ENCODE measurements around the gene ADCY9. TPM values are rescaled to one million over a fixed set of nuclear protein-coding genes. Genes with fewer than 3 reads are reported as not detected.

Gene ADCY9
- total RNA-seq, 2 experiments from 2014 or later = 6.1 to 7.2 TPM

- CTCF ChIA-PET = no interaction called here
- POLR2A ChIA-PET = interaction anchor here (0.7 kb wide), 1 partner anchor 173 kb away, joined by 3 read pairs; no protein-coding TSS in a partner anchor
Observed at GRCh38 chr16:3912897-3913296, 203.3 kb downstream of the ADCY9 start.

Other genes starting within 250 kb of the ADCY9 start
- gene CREBBP, start 235.7 kb downstream of the ADCY9 start, total RNA-seq = 10 to 100 TPM; 31.6 to 31.9 TPM
- not detected for gene SRL, start 125.6 kb upstream of the ADCY9 start, total RNA-seq
- gene TFAP4, start 156.6 kb upstream of the ADCY9 start, total RNA-seq = 10 to 100 TPM; 43.3 to 44.4 TPM
- under 1 TPM; 0.15 to 0.25 TPM for gene GLIS2, start 199.6 kb upstream of the ADCY9 start, total RNA-seq
- 10 to 100 TPM; 72.6 to 73.8 TPM for gene PAM16, start 234.9 kb upstream of the ADCY9 start, total RNA-seq